GM12878 (cell line): ENCODE data around the gene RIPOR3. TPM values are rescaled to one million over a fixed set of nuclear protein-coding genes. Genes with fewer than 3 reads are reported as not detected.

ENCODE experiments used
- ATAC-seq: fragments of 200-7000 bp; cut with Tn5 transposase; 3 replicates; pipeline ENCODE4 v1.9.1; 2020; ENCODE audit warnings: mild to moderate bottlenecking, moderate library complexity
- BruUV-seq: library from RNA; stranded (reverse); fragments of 400-500 nt; replicated peaks from 2 replicates; lab custom pipeline; 2021; lab: Mats Ljungman, UMichigan
- CTCF ChIA-PET: fragments of 300-600 bp; sonication (Branson Sonifier 250); formaldehyde crosslinking; extraction: SDS; loops from one replicate; lab custom pipeline; 2021; ENCODE audit warnings: inconsistent platforms; lab: Yijun Ruan, JAX
- POLR2A ChIA-PET: fragments of 350-600 bp; formaldehyde crosslinking; extraction: SDS; loops from one replicate; lab custom pipeline; 2021; ENCODE audit warnings: inconsistent platforms; lab: Charles Lee
- RAD21 ChIA-PET: fragments of 300-600 bp; sonication (Branson Sonifier 250); formaldehyde crosslinking; loops from one replicate; lab custom pipeline; 2023; ENCODE audit warnings: antibody characterized with exemption; ENCODE audit not compliant: unreplicated experiment; lab: Charles Lee
- SMC1A ChIA-PET: fragments of 300-600 bp; sonication (Branson Sonifier 250); formaldehyde crosslinking; loops from one replicate; lab custom pipeline; 2023; ENCODE audit not compliant: unreplicated experiment, uncharacterized antibody; lab: Charles Lee
- DNase-seq: peaks from one replicate; pipeline ENCODE4 v3.0.0-alpha.2; 2011; ENCODE audit warnings: low read depth, low spot score
- FAIRE-seq: peaks from 3 replicates; lab custom pipeline; 2011; peaks lifted over from hg19 to GRCh38; lab: Jason Lieb, UNC
- H2AFZ ChIP-seq: 2 replicates; pipeline ENCODE4 v1.6.0; 2011; ENCODE audit warnings: low read depth, low read length, control low read depth; ENCODE audit not compliant: control insufficient read depth
- H3K27ac ChIP-seq: 2 replicates; pipeline ENCODE4 v1.5.1; 2011; ENCODE audit warnings: control low read depth; ENCODE audit not compliant: control insufficient read depth, insufficient read depth
- H3K27me3 ChIP-seq, 2 experiments: replicated peaks in 1 of 2; 2 replicates each; pipeline versions ENCODE4 v1.6.0 to v1.6.1; 2011; ENCODE audit warnings: low read length in 1 of 2; ENCODE audit not compliant: control insufficient read depth in 2 of 2, insufficient read depth in 2 of 2
- H3K36me3 ChIP-seq, 2 experiments: 2 replicates each; pipeline ENCODE4 v1.5.1; 2011; ENCODE audit warnings: low read length in 1 of 2; ENCODE audit not compliant: control insufficient read depth in 2 of 2, insufficient read depth in 2 of 2
- H3K4me1 ChIP-seq: 2 replicates; pipeline ENCODE4 v1.6.1; 2011; ENCODE audit warnings: mild to moderate bottlenecking, low read length, moderate library complexity, mixed read lengths; ENCODE audit not compliant: control insufficient read depth, insufficient read depth
- H3K4me2 ChIP-seq: 2 replicates; pipeline ENCODE4 v1.6.0; 2011; ENCODE audit warnings: control low read depth; ENCODE audit not compliant: control insufficient read depth, insufficient read depth
- H3K4me3 ChIP-seq: fragments of 200-600 bp; sonication (generic); 2 replicates; pipeline ENCODE4 v1.5.1; 2016
- H3K79me2 ChIP-seq: 2 replicates; pipeline ENCODE4 v1.6.0; 2011; ENCODE audit warnings: low read length; ENCODE audit not compliant: control insufficient read depth, insufficient read depth
- H3K9ac ChIP-seq: 2 replicates; pipeline ENCODE4 v1.8.0; 2011; ENCODE audit warnings: low read length, control low read depth, mixed read lengths; ENCODE audit not compliant: control insufficient read depth, insufficient read depth
- H3K9me3 ChIP-seq: replicated peaks from 3 replicates; pipeline ENCODE4 v1.5.1; 2011; ENCODE audit warnings: mild to moderate bottlenecking, low read length; ENCODE audit not compliant: control insufficient read depth, insufficient read depth
- H4K20me1 ChIP-seq: 2 replicates; pipeline ENCODE4 v1.6.0; 2011; ENCODE audit not compliant: control insufficient read depth, insufficient read depth
- CBFB ChIP-seq: IDR thresholded peaks from 2 replicates; pipeline ENCODE4 v1.6.1; 2016; ENCODE audit warnings: antibody characterized with exemption, low read depth
- IRF4 ChIP-seq: IDR thresholded peaks from 2 replicates; pipeline ENCODE4 v1.6.1; 2011; ENCODE audit warnings: low read depth, low read length
- POLR2AphosphoS5 ChIP-seq: IDR thresholded peaks from 2 replicates; pipeline ENCODE4 v1.6.1; 2011; ENCODE audit warnings: mild to moderate bottlenecking, low read length, inconsistent platforms
- RAD51 ChIP-seq: fragments of 450-650 bp; IDR thresholded peaks from 2 replicates; pipeline ENCODE4 v1.6.1; 2016; ENCODE audit warnings: moderate library complexity, mild to moderate bottlenecking, inconsistent platforms
- RB1 ChIP-seq: fragments of 450-650 bp; formaldehyde crosslinking; IDR thresholded peaks from 2 replicates; pipeline ENCODE4 v1.6.1; 2017; ENCODE audit warnings: mild to moderate bottlenecking, borderline replicate concordance
- SMAD5 ChIP-seq: IDR thresholded peaks from 2 replicates; pipeline ENCODE4 v1.6.1; 2016; ENCODE audit warnings: antibody characterized with exemption, low read depth
- SPI1 ChIP-seq: IDR thresholded peaks from 2 replicates; pipeline ENCODE4 v1.6.1; 2011; ENCODE audit warnings: low read depth, mild to moderate bottlenecking, low read length, moderate library complexity, borderline replicate concordance; ENCODE audit not compliant: insufficient read depth
- ZNF207 ChIP-seq: fragments of 450-650 bp; IDR thresholded peaks from 2 replicates; pipeline ENCODE4 v1.6.1; 2014; ENCODE audit warnings: antibody characterized with exemption, mild to moderate bottlenecking, borderline replicate concordance
- ZSCAN29 ChIP-seq: fragments of 450-650 bp; IDR thresholded peaks from 2 replicates; pipeline ENCODE4 v1.6.1; 2017; ENCODE audit warnings: mild to moderate bottlenecking, moderate library complexity
- WGBS: methylation state at CpG from one replicate; pipeline ENCODE4 v1.1.6; 2016; ENCODE audit warnings: low lambda C conversion rate; ENCODE audit not compliant: insufficient replicate concordance, insufficient coverage; ENCODE audit errors: missing lambda C conversion rate; 5-methylcytosine and 5-hydroxymethylcytosine counted together
- in situ Hi-C: fragments of 300-500 bp; cut with MboI; formaldehyde crosslinking; loops from 9 replicates; pipeline ENCODE4 v1.14.3; 2018; ENCODE audit warnings: mixed read lengths
- intact Hi-C: fragments of 100-400 bp; cut with micrococcal nuclease; formaldehyde crosslinking; loops from one replicate; pipeline ENCODE4 v1.14.2; 2022; ENCODE audit not compliant: unreplicated experiment
- polyA plus RNA-seq, 11 experiments: library from polyadenylated mRNA; depleted of rRNA in 4 of 11; unstranded in 6 of 11; stranded (reverse) in 5 of 11; fragments of >200 nt; fragmentation: Nextera tagmentation in 4 of 11; fragmentation: Illumina TruSeq in 1 of 11; extraction: Ambion mirVana in 4 of 11; extraction: Trizol in 1 of 11; gene quantifications; 1 replicate in 1 of 11; 2 replicates in 10 of 11; pipeline versions ENCODE4 v1.2.1 to v1.2.3, GENCODE V29; 2011 to 2016; ENCODE audit warnings: inconsistent platforms in 2 of 11, missing spikeins in 2 of 11, low read depth in 1 of 11
- total RNA-seq, 4 experiments: library from RNA; depleted of rRNA in 3 of 4; stranded (reverse); fragments of >200 nt in 3 of 4; fragmentation: Illumina TruSeq in 1 of 4; extraction: Trizol in 1 of 4; gene quantifications; 2 replicates each; pipeline versions ENCODE4 v1.2.1 to v1.2.3, GENCODE V29; 2013 to 2021
- TF ChIP-seq, protein P1 (sequence below): IDR thresholded peaks from 2 replicates; pipeline ENCODE4 v1.6.1; 2011; ENCODE audit warnings: borderline replicate concordance, low read depth, mild to moderate bottlenecking, moderate library complexity, mixed read lengths, low read length; ENCODE audit not compliant: insufficient read depth; ENCODE audit errors: extremely low read length
- TF ChIP-seq, protein P2 (sequence below): fragments of 450-650 bp; IDR thresholded peaks from 2 replicates; pipeline ENCODE4 v1.6.1; 2017; ENCODE audit warnings: mild to moderate bottlenecking, moderate library complexity
- TF ChIP-seq, protein P3 (sequence below): fragments of 450-650 bp; IDR thresholded peaks from 2 replicates; pipeline ENCODE4 v1.6.1; 2016; ENCODE audit warnings: mild to moderate bottlenecking
- TF ChIP-seq, protein P4 (sequence below): fragments of 450-650 bp; IDR thresholded peaks from 2 replicates; pipeline ENCODE4 v1.6.1; 2016; ENCODE audit warnings: mild to moderate bottlenecking, moderate library complexity, borderline replicate concordance

RIPOR3 gene
- total and polyA plus RNA-seq, 10 of the 15 experiments (the other 5 are each of a cell fraction or from before 2014, with no cell fraction given), result 0.04 to 0.55 (median 0.12) TPM; not detected in 6

DNA sequence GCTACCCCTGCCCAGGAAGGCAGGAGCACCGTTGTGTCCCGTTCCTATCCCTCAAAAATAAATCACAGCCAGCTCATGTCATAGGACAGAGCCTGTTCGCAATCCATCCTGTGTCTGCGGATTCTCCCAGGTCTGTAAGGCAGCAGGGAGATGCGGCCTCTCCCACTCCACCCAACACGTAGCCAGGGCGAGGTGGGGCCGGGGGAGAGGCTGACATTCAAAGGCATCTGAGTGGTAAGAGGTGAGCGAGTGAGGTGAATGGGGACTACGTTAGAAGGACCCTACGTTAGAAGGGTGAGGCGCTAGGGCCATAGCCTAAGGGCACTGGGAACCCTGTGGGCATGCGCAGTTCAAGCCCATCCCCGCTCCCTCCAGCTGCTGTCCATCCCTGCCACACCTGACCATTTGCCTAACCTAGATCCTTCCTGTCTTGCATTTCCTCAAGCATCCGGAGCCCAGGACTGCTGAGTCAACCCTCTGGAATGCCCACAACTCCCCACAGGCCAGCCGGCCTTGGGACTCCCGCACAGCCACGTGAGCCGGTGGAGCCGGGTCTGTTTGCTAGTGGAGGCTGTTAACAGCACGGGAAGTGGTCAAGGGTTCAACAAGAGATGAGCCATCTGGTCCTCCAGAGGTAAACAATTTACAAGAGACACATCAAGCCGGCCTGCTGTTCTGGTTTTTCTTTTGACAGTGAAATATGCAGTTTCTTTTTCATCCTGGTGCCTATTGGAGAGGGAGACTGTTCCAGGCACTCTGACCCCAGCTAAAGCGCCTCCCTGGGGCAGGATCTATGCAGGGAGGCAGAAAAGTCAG lies 45.9 kb downstream of the RIPOR3 start:
- FAIRE-seq, result no peak
- POLR2A ChIA-PET, result no interaction called here
- no peak overlapping the region for H3K9ac ChIP-seq
- TF ChIP-seq, protein P1, sequence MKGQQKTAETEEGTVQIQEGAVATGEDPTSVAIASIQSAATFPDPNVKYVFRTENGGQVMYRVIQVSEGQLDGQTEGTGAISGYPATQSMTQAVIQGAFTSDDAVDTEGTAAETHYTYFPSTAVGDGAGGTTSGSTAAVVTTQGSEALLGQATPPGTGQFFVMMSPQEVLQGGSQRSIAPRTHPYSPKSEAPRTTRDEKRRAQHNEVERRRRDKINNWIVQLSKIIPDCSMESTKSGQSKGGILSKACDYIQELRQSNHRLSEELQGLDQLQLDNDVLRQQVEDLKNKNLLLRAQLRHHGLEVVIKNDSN, result no peak
- TF ChIP-seq RB1 (no peak), CBFB (no peak), RAD51 (no peak), SMAD5 (no peak), ZSCAN29 (no peak), SPI1 (no peak), POLR2AphosphoS5 (no peak), ZNF207 (no peak), IRF4 (no peak)
- TF ChIP-seq, protein P2, sequence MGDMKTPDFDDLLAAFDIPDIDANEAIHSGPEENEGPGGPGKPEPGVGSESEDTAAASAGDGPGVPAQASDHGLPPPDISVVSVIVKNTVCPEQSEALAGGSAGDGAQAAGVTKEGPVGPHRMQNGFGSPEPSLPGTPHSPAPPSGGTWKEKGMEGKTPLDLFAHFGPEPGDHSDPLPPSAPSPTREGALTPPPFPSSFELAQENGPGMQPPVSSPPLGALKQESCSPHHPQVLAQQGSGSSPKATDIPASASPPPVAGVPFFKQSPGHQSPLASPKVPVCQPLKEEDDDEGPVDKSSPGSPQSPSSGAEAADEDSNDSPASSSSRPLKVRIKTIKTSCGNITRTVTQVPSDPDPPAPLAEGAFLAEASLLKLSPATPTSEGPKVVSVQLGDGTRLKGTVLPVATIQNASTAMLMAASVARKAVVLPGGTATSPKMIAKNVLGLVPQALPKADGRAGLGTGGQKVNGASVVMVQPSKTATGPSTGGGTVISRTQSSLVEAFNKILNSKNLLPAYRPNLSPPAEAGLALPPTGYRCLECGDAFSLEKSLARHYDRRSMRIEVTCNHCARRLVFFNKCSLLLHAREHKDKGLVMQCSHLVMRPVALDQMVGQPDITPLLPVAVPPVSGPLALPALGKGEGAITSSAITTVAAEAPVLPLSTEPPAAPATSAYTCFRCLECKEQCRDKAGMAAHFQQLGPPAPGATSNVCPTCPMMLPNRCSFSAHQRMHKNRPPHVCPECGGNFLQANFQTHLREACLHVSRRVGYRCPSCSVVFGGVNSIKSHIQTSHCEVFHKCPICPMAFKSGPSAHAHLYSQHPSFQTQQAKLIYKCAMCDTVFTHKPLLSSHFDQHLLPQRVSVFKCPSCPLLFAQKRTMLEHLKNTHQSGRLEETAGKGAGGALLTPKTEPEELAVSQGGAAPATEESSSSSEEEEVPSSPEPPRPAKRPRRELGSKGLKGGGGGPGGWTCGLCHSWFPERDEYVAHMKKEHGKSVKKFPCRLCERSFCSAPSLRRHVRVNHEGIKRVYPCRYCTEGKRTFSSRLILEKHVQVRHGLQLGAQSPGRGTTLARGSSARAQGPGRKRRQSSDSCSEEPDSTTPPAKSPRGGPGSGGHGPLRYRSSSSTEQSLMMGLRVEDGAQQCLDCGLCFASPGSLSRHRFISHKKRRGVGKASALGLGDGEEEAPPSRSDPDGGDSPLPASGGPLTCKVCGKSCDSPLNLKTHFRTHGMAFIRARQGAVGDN, result no peak
- TF ChIP-seq, protein P3, sequence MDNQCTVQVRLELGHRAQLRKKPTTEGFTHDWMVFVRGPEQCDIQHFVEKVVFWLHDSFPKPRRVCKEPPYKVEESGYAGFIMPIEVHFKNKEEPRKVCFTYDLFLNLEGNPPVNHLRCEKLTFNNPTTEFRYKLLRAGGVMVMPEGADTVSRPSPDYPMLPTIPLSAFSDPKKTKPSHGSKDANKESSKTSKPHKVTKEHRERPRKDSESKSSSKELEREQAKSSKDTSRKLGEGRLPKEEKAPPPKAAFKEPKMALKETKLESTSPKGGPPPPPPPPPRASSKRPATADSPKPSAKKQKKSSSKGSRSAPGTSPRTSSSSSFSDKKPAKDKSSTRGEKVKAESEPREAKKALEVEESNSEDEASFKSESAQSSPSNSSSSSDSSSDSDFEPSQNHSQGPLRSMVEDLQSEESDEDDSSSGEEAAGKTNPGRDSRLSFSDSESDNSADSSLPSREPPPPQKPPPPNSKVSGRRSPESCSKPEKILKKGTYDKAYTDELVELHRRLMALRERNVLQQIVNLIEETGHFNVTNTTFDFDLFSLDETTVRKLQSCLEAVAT, result no peak
- TF ChIP-seq, protein P4, sequence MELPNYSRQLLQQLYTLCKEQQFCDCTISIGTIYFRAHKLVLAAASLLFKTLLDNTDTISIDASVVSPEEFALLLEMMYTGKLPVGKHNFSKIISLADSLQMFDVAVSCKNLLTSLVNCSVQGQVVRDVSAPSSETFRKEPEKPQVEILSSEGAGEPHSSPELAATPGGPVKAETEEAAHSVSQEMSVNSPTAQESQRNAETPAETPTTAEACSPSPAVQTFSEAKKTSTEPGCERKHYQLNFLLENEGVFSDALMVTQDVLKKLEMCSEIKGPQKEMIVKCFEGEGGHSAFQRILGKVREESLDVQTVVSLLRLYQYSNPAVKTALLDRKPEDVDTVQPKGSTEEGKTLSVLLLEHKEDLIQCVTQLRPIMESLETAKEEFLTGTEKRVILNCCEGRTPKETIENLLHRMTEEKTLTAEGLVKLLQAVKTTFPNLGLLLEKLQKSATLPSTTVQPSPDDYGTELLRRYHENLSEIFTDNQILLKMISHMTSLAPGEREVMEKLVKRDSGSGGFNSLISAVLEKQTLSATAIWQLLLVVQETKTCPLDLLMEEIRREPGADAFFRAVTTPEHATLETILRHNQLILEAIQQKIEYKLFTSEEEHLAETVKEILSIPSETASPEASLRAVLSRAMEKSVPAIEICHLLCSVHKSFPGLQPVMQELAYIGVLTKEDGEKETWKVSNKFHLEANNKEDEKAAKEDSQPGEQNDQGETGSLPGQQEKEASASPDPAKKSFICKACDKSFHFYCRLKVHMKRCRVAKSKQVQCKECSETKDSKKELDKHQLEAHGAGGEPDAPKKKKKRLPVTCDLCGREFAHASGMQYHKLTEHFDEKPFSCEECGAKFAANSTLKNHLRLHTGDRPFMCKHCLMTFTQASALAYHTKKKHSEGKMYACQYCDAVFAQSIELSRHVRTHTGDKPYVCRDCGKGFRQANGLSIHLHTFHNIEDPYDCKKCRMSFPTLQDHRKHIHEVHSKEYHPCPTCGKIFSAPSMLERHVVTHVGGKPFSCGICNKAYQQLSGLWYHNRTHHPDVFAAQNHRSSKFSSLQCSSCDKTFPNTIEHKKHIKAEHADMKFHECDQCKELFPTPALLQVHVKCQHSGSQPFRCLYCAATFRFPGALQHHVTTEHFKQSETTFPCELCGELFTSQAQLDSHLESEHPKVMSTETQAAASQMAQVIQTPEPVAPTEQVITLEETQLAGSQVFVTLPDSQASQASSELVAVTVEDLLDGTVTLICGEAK, result no peak

More for the DNA sequence above, 45.9 kb downstream of the RIPOR3 start:
- Histone ChIP-seq H3K79me2 (no peaks in the 10 kb centered on the region), H3K4me2 (no peak overlapping the region), H3K36me3 (no peaks in the 10 kb centered on the region), H3K9me3 (no peaks in the 10 kb centered on the region; the same call in 1 of the 3 replicates), H2AFZ (no peak overlapping the region), H3K4me1 (no peaks in the 10 kb centered on the region), H4K20me1 (no peaks in the 10 kb centered on the region), H3K27ac (no peak overlapping the region), H3K4me3 (no peak overlapping the region), H3K27me3 (no peaks in the 10 kb centered on the region)
- intact Hi-C loops, result no loop called here
- in situ Hi-C loops, result no loop called here
- ChIA-PET RAD21 (no interaction called here), CTCF (interaction anchor here (1.2 kb wide), 1 partner anchor 8 kb away, joined by 3 read pairs; no protein-coding TSS in a partner anchor), SMC1A (no interaction called here)
- DNase-seq (no peak), ATAC-seq (no peak)
- no TSS peak for BruUV-seq
- 48% methylated on average over 23 of the region's 23 CpGs for WGBS
